Caco-2 (cell line): ENCODE results near the gene DDR2. TPM values are rescaled to one million over a fixed set of nuclear protein-coding genes. Genes with fewer than 3 reads are reported as not detected.

Experiments used
- BruUV-seq: library from RNA; stranded (reverse); fragments of 400-500 nt; replicated peaks from 2 replicates; lab custom pipeline; 2021; lab: Mats Ljungman, UMichigan
- CTCF ChIA-PET: fragments of 300-600 bp; sonication (Branson Sonifier 250); formaldehyde crosslinking; loops from one replicate; lab custom pipeline; 2022; ENCODE audit warnings: antibody characterized with exemption; lab: Charles Lee
- POLR2A ChIA-PET: fragments of 300-600 bp; sonication (Branson Sonifier 250); formaldehyde crosslinking; loops from one replicate; lab custom pipeline; 2022; ENCODE audit warnings: antibody characterized with exemption; lab: Charles Lee
- DNase-seq, 2 experiments: peaks; one replicate each; pipeline versions ENCODE4 v3.0.0 to v3.0.0-alpha.2; 2020 to 2022
- H3K27me3 ChIP-seq: replicated peaks from 2 replicates; pipeline ENCODE4 v1.6.0; 2011; ENCODE audit warnings: low read length; ENCODE audit not compliant: control insufficient read depth, insufficient read depth
- H3K36me3 ChIP-seq: 2 replicates; pipeline ENCODE4 v1.5.1; 2011; ENCODE audit warnings: low read length; ENCODE audit not compliant: control insufficient read depth, insufficient read depth
- H3K4me1 ChIP-seq: fragments of 250-450 bp; sonication (Bioruptor Pico); 2 replicates; pipeline ENCODE4 v1.5.1; 2020; ENCODE audit warnings: mild to moderate bottlenecking
- H3K4me3 ChIP-seq: 2 replicates; pipeline ENCODE4 v1.5.1; 2011; ENCODE audit warnings: low read depth, mild to moderate bottlenecking, control low read depth, low read length
- H3K9me3 ChIP-seq: fragments of 250-450 bp; sonication (Bioruptor Pico); 2 replicates; pipeline ENCODE4 v1.5.1; 2020; ENCODE audit warnings: mild to moderate bottlenecking, moderate library complexity
- H3K27ac Mint-ChIP-seq: one replicate; pipeline ENCODE4 v1.8.0; 2022; ENCODE audit warnings: mixed read lengths; ENCODE audit not compliant: unreplicated experiment
- H3K27me3 Mint-ChIP-seq: one replicate; pipeline ENCODE4 v1.8.0; 2022; ENCODE audit warnings: mixed read lengths; ENCODE audit not compliant: insufficient read depth, unreplicated experiment
- H3K36me3 Mint-ChIP-seq: one replicate; pipeline ENCODE4 v1.8.0; 2022; ENCODE audit warnings: mild to moderate bottlenecking, mixed read lengths; ENCODE audit not compliant: insufficient read depth, unreplicated experiment
- H3K4me1 Mint-ChIP-seq: one replicate; pipeline ENCODE4 v1.8.0; 2022; ENCODE audit warnings: low read depth, mixed read lengths; ENCODE audit not compliant: unreplicated experiment
- H3K4me3 Mint-ChIP-seq: one replicate; pipeline ENCODE4 v1.8.0; 2022; ENCODE audit warnings: mild to moderate bottlenecking, moderate library complexity, mixed read lengths; ENCODE audit not compliant: unreplicated experiment
- H3K9me3 Mint-ChIP-seq: one replicate; pipeline ENCODE4 v1.8.0; 2022; ENCODE audit warnings: mixed read lengths; ENCODE audit not compliant: unreplicated experiment
- intact Hi-C: fragments of 100-400 bp; cut with micrococcal nuclease; formaldehyde crosslinking; loops from one replicate; pipeline ENCODE4 v1.10.0; 2022; ENCODE audit not compliant: unreplicated experiment
- total RNA-seq: library from RNA; stranded (reverse); gene quantifications from 2 replicates; pipeline ENCODE4 v1.2.3, GENCODE V29; 2022
- TF ChIP-seq, protein P1 (sequence below), 2 experiments: fragments of 200-600 bp in 1 of 2; IDR thresholded peaks; 1 replicate in 1 of 2; 2 replicates in 1 of 2; pipeline versions ENCODE4 v1.5.1 to v1.8.0; 2011 to 2022; ENCODE audit warnings: antibody characterized with exemption in 1 of 2, control low read depth in 1 of 2, inconsistent platforms in 1 of 2, low read depth in 1 of 2, low read length in 1 of 2, mild to moderate bottlenecking in 1 of 2, moderate library complexity in 1 of 2; ENCODE audit not compliant: insufficient read depth in 1 of 2, severe bottlenecking in 1 of 2, unreplicated experiment in 1 of 2

Gene DDR2
- total RNA-seq, 1 experiment from 2014 or later, result 0.73 TPM

DNA sequence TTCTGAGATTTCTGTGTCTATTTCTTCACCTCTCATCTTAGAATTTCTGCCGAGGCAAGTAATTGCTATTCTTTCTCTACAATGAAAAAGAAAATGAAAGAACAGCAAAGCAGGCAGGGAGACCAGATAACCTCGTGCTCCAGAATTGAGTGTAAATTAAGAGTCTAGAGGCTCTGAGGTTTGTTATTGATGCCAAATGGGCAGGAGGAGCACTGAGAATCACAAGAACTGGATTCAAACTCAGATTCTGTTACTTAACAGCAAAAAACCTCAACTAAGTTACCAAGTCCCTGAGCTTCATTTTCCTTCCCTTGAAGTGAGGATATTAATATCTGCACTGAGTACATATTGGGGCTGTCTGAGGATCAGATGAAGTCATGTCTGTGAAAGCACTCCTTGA lies 5.5 kb upstream of the DDR2 start:
- CTCF ChIA-PET, result interaction anchor here (1.9 kb wide), 1 partner anchor 173 kb away, joined by 5 read pairs; no protein-coding TSS in a partner anchor
- POLR2A ChIA-PET, result no interaction called here
- intact Hi-C loops, result no loop called here

DNA sequence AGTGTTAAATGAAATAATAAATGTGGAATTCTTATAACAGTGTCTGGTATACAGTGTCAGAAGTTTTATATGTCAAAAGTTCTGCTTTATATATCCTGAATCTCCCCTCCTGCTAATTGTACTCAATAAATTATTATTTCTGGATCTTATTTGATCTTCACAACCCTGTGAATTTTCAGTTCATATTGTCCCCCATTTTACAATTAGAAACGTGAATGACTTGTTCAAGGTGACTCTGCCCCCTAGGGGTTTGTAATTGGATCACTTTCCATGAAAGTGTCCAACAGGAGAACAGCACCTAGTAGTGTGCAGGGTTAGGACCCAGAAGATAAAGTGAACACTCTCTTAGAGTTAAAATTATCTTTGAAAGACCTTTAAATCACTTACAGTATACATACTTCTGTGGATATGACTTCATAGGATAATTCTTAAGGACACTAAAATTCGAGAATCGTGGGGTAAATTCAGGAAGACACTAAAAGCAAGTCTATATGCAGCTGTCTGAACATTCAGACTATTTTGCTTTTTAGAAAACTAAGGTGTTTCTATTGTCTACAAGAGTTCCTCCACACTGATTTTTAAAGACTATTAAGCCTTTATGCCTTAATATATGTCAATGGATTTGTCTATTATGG lies 4.5 kb upstream of the DDR2 start:
- intact Hi-C loops, result no loop called here
- DNase-seq, result peak in 1 of 2 experiments; percentile 40
- CTCF ChIA-PET, result interaction anchor here (1.9 kb wide), 1 partner anchor 172 kb away, joined by 5 read pairs; no protein-coding TSS in a partner anchor
- H3K36me3 Mint-ChIP-seq, result no peaks in the 10 kb centered on the region
- Histone ChIP-seq H3K27me3 (no peaks in the 10 kb centered on the region; the same call in 1 of the 2 replicates), H3K4me3 (no peak overlapping the region), H3K9me3 (no peaks in the 10 kb centered on the region), H3K36me3 (no peaks in the 10 kb centered on the region), H3K4me1 (no peaks in the 10 kb centered on the region)
- H3K27ac Mint-ChIP-seq, result no peak overlapping the region
- peaks cover 7% of the 10 kb centered on the region for H3K4me1 Mint-ChIP-seq
- H3K9me3 Mint-ChIP-seq, result no peaks in the 10 kb centered on the region
- no TSS peak for BruUV-seq
- POLR2A ChIA-PET, result no interaction called here
- H3K27me3 Mint-ChIP-seq, result no peaks in the 10 kb centered on the region
- TF ChIP-seq, protein P1, sequence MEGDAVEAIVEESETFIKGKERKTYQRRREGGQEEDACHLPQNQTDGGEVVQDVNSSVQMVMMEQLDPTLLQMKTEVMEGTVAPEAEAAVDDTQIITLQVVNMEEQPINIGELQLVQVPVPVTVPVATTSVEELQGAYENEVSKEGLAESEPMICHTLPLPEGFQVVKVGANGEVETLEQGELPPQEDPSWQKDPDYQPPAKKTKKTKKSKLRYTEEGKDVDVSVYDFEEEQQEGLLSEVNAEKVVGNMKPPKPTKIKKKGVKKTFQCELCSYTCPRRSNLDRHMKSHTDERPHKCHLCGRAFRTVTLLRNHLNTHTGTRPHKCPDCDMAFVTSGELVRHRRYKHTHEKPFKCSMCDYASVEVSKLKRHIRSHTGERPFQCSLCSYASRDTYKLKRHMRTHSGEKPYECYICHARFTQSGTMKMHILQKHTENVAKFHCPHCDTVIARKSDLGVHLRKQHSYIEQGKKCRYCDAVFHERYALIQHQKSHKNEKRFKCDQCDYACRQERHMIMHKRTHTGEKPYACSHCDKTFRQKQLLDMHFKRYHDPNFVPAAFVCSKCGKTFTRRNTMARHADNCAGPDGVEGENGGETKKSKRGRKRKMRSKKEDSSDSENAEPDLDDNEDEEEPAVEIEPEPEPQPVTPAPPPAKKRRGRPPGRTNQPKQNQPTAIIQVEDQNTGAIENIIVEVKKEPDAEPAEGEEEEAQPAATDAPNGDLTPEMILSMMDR (IDR thresholded peaks at IDR 0.05; ENCODE audit: insufficient read depth in 1 of 2, low read depth in 1 of 2, low read length in 1 of 2, severe bottlenecking in 1 of 2, unreplicated experiment in 1 of 2), result peak; percentile 61 to 64
- no peak overlapping the region for H3K4me3 Mint-ChIP-seq

More for the DNA sequence above, 5.5 kb upstream of the DDR2 start:
- peaks cover 7% of the 10 kb centered on the region for H3K4me1 Mint-ChIP-seq
- BruUV-seq, result no TSS peak
- no peaks in the 10 kb centered on the region for H3K27me3 Mint-ChIP-seq
- no peak overlapping the region for H3K27ac Mint-ChIP-seq
- no peaks in the 10 kb centered on the region for H3K4me1 ChIP-seq
- DNase-seq, result no peak
- H3K4me3 ChIP-seq, result no peak overlapping the region
- no peak overlapping the region for H3K4me3 Mint-ChIP-seq
- H3K36me3 Mint-ChIP-seq, result no peaks in the 10 kb centered on the region
- no peaks in the 10 kb centered on the region for H3K36me3 ChIP-seq
- no peaks in the 10 kb centered on the region; the same call in 1 of the 2 replicates for H3K27me3 ChIP-seq
- no peaks in the 10 kb centered on the region for H3K9me3 Mint-ChIP-seq
- TF ChIP-seq, protein P1 (IDR thresholded peaks at IDR 0.05; ENCODE audit: insufficient read depth in 1 of 2, low read depth in 1 of 2, low read length in 1 of 2, severe bottlenecking in 1 of 2, unreplicated experiment in 1 of 2), result no peak
- no peaks in the 10 kb centered on the region for H3K9me3 ChIP-seq

DNA sequence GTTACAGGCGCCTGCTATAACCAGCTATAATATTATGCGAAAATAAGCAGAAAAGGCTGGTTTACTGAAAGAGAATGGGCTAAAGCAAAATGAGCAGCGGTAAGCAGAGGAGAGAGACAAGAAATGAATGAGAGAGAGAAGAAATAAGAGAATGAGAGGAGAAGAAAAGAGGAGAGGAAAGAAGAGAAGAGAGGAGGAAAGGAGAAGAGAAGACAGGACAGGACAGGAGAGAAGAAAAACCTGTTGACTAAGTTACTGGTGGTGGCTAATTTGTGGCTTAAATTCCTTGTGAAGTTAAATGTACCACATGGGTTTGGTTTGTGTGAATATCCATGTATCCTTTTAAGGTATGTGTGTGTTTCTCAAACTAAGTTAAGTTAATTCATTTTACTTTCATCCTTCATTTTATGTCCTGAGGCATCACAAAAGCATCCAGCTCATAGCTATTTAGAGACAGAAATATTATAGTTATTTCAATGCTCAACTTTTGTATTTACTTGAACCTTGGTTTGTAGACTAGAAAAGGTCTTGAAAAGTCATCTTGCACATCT lies 3.1 kb upstream of the DDR2 start:
- intact Hi-C loops, result no loop called here
- Histone ChIP-seq H3K4me3 (no peak overlapping the region), H3K36me3 (no peaks in the 10 kb centered on the region), H3K4me1 (no peaks in the 10 kb centered on the region), H3K9me3 (no peaks in the 10 kb centered on the region), H3K27me3 (no peaks in the 10 kb centered on the region; the same call in 1 of the 2 replicates)
- Mint-ChIP-seq H3K27ac (no peak overlapping the region), H3K4me1 (peaks cover 7% of the 10 kb centered on the region), H3K4me3 (no peak overlapping the region), H3K9me3 (no peaks in the 10 kb centered on the region), H3K27me3 (no peaks in the 10 kb centered on the region), H3K36me3 (no peaks in the 10 kb centered on the region)
- BruUV-seq, result no TSS peak
- POLR2A ChIA-PET, result no interaction called here
- CTCF ChIA-PET, result no interaction called here
- no peak for DNase-seq
- TF ChIP-seq, protein P1 (IDR thresholded peaks at IDR 0.05; ENCODE audit: insufficient read depth in 1 of 2, low read depth in 1 of 2, low read length in 1 of 2, severe bottlenecking in 1 of 2, unreplicated experiment in 1 of 2), result no peak
